Posterior cingulate gyrus (tissue), 11 donors: Measurements from ENCODE around the gene FBXW10B.
A peak's percentile ranks its signal among the peaks of the same experiment; 100 is the strongest.
"Not testable (repeated sequence)": the region's sequence is repeated elsewhere in the genome, so short reads cannot be mapped to it uniquely, and the experiment has no call there.

Experiments
- DNase-seq, 10 donors: peaks; one replicate each; pipeline versions ENCODE4 v3.0.0 to v3.0.0-alpha.2; 2020 to 2021; ENCODE audit warnings: mixed read lengths in 3 of 10
- intact Hi-C: fragments of 100-400 bp; cut with DNase I; formaldehyde crosslinking; loops from one replicate; pipeline ENCODE4 v1.15.1; 2023

The FBXW10B gene

DNA sequence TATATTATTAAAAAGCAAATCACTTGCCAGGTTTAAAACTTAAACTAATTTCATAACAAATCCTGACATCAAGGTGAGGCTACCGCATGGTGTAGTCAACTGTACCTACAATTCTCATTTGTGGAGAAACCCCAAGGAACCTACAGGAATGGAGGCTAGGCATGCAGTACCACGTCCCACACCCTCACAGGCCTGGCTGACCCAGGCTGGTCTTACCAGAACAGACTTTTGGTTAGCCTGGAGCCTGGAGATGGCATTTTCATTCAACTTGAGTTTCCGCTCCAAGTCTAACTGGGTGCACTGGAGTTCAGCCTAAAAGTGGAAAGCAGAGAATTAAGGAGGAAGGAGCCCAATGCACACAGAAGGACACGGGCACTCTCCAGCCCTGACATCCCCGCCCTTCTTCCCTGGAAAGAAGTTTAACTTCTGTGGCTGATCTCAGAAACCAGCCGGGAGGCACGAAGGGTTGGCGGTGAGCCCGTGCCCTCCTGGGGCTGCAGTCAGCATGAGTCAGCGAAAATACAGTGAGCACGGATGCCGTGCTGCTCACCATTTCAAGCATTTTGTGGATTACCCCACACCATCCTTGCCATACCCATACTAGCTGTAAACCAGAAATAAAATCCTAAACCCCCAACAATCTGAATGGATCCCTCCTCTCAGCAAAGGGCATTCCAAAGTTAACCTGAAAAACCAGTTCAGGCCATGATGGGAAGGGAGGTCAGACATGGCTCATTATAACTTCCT lies 23.2 kb upstream of the FBXW10B start:
- DNase-seq, intact Hi-C loops: not testable (repeated sequence)

GRCh38 chr17:15642014-15642413 lies 22.5 kb upstream of the FBXW10B start:
- DNase-seq, intact Hi-C loops: not testable (repeated sequence)

DNA sequence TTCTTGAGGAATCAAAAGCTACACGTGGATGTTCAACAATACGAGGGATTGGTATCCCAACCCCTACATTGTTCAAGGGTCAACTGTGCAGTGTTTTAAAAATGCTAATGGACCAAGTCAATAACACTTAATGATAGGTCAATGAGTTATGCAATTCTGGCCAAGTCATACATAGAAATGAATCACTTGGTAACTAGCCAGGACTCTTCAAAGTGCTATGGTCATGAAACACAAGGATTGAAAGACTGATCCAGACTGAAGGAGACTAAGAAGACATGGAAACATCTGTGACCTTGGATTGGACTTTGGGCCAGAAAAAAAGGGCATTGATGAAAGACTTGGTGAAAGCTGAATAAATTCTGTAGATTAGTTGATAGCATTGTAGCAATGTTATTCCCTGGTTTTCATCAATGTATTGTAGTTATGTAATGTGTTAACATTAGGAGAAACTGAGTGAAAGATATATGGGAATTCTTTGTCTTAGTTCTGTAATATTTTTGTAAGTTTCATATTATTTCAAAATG lies 11.5 kb upstream of the FBXW10B start:
- intact Hi-C loops = not testable (repeated sequence)

DNA sequence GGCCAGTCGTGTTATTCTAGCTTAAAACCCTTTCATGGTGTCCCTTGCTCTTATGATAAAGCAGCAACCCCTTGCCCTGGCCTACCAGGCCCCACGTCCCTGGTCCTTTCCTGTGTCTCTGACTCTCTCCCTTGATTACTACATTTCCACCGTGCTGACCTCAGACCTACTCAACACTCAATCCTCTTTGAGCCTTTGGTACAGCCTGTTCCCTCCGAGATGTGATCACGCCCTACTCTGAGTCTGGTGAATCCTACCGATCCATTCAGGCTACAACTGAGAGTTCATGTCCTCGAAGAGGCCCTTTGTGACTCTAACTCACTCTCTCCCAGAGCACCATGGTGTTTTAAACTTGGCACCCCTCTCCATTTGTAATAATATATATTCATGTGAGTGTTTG lies 10.5 kb upstream of the FBXW10B start:
- intact Hi-C loops, DNase-seq: not testable (repeated sequence)

More for the DNA sequence above, 11.5 kb upstream of the FBXW10B start:
- DNase-seq = not testable (repeated sequence)

DNA sequence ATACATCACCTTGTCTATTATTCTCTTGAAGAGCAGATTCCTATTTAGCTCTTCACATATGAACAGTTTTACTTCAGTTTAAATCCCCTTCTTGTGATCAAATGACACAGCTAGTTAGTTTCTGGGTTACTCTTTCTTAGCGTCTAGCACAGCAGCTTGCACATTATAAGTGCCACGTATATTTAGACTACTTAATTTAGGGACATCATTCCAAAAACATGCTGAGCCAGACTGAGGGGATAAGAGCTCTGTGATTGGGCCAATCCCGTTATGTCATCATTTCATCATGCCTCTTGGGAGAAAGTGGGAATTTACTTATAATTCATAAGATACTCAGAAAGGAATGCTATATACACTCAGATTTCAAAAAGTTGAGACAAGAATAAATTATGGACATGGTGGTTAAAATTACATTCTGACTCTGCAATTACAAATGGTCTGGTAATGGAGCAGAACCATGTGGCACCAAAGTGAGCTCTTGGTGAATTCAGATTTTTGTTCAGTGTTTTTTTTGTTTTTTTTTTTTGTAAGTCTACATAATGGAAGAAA lies 4.2 kb upstream of the FBXW10B start:
- intact Hi-C loops, DNase-seq: not testable (repeated sequence)

DNA sequence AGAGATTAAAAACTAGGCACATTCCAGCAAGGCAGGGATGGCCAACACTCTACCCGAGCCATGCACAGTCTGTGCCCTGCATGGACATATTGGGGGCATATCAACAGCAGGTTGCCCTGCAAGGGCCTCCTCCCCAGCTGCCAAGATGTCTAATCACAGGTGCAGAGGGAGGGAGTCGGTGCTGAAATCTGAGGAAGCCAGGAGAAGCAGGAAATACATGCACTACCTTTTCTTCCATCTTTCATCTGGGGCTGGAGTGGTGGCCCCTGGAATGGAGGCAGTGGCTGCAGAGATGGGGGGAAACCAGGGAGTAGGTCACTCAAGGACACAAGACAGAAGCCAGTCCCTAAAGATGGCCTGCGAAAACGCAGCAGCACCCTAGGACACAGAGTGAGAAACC lies 3.8 kb upstream of the FBXW10B start:
- DNase-seq, intact Hi-C loops: not testable (repeated sequence)

- intact Hi-C loops, DNase-seq: not testable (repeated sequence)
Observed at GRCh38 chr17:15622124-15622523, 2.6 kb upstream of the FBXW10B start.

DNA sequence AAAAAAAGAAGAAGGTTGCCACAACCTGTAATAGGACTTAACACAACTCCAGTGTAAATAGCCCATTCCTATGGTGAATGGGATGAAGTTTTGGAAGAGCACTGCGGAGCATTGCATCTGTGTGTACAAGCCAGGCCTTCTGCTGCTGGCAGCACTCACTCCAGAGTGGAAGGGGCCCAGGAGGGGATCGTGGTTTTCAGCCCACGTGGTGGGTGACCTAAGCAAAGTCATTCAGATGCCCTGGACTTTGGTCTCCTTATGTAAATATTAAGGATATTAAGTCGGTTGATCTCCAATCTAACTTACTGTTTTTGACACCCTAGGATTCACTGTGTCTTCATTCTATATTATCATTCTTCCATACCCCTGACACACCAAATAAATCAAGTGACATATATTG lies 2.7 kb downstream of the FBXW10B start:
- intact Hi-C loops, DNase-seq: not testable (repeated sequence)

DNA sequence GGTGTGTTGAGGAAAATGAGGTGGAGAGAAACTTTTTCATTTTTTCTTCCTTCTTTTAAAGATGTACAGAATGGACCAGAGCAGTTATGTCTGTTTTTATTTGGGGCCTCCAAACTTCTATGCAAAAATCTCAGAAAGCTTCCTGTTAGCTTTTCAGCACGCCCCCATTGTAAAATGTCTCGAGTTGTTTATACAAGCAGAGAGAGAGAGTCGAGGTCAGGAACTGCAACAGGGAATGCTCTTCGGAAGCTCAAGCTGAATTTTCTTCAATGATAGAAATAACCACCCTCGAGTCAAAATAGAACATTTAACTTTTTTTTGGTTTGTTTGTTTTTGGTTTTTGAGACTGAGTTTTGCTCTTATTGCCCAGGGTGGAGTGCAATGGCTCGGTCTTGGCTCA lies 3.7 kb downstream of the FBXW10B start:
- intact Hi-C loops = not testable (repeated sequence)

GRCh38 chr17:15613111-15613510 lies 6.4 kb downstream of the FBXW10B start:
- intact Hi-C loops, DNase-seq: not testable (repeated sequence)

More for the DNA sequence above, 3.7 kb downstream of the FBXW10B start:
- not testable (repeated sequence) for DNase-seq

- intact Hi-C loops, DNase-seq: not testable (repeated sequence)
Observed at GRCh38 chr17:15592960-15593359, 26.5 kb downstream of the FBXW10B start.

DNA sequence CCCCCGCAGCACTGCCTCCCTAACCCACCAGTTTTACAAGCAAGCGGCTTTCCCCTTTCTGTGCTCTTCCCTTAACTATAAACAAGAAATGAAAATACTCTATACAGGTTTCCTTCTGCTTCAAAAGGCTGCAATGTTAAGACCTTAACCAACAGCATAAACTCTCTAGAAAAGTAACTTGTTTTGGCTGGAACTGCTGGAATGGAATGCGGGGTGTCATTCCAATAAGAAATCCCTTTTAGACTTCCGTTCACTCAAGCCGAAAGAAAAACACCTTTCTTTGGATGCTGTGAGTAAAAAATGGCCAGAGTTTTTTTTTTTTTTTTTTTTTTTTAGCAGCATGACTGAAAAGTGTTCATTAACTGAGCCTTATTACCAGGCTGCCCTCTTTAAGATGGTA lies 27.5 kb downstream of the FBXW10B start:
- intact Hi-C loops, DNase-seq: not testable (repeated sequence)

DNA sequence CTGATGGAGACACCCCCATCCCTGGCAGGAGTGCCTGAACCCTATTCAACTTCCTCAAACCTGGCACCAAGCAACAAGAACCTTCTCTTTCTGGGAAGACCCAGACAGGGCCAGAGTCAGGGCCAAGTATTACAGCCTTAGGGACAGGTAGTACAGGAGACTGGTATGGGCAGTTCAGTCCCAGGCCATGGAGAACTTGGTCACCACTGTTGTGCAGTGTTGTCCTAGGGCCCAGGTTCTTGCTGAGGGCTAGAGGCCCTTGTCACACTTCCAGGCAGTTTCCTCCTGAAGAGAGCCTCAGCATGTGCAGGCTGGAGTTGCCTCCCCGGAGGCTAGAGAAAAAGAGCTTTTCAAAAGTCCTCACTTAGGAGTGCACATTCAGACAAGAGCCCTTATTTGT lies 28.7 kb downstream of the FBXW10B start:
- DNase-seq, intact Hi-C loops: not testable (repeated sequence)

GRCh38 chr17:15589544-15590536 lies 29.7 kb downstream of the FBXW10B start:
- intact Hi-C loops, DNase-seq: not testable (repeated sequence)

- peak in 1 of 10 donors; percentile 52 for DNase-seq
- intact Hi-C loops = not testable (repeated sequence)
Observed at GRCh38 chr17:15588017-15588416, 31.5 kb downstream of the FBXW10B start.

DNA sequence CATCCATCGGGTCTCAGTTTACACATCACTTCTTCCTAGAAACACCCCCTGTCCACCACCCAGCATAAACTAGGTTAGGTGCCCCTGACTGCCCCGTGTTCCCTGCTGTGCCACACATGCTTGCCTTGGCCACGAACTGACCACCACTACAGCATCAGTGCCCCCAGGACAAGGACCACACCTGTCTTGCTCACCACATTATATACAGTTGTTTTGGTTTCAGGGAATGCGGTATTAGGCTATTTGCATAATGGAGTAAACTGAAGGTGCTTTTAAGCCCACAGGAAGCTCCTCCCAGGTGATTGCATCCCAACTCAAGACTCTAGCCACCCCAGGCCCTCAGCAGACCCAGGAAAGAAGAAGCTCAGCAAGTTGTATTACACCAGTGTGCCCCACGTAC lies 36.2 kb downstream of the FBXW10B start:
- DNase-seq, intact Hi-C loops: not testable (repeated sequence)

DNA sequence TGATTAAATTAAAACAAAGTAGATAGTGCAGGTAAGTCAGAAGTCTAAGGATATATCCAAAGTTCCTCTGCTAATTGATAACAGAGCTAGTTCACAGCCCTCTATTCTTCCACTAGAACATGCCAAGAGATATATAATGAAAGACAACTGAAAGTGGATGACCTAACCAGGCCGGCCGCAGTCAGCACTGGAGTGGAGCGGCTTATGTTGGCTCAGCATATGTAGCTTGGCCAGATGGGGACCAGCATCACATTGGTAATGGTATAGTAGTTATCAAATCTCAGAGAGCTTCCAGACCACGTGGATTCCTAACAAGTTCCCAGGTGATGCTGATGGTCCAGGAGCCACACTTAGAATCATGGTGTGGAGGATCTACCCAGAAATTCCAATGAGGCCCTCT lies 38.0 kb downstream of the FBXW10B start:
- DNase-seq, intact Hi-C loops: not testable (repeated sequence)

GRCh38 chr17:15576848-15577247 lies 42.7 kb downstream of the FBXW10B start:
- DNase-seq, intact Hi-C loops: not testable (repeated sequence)

- intact Hi-C loops = not testable (repeated sequence)
Observed at GRCh38 chr17:15574660-15575059, 44.8 kb downstream of the FBXW10B start.

DNA sequence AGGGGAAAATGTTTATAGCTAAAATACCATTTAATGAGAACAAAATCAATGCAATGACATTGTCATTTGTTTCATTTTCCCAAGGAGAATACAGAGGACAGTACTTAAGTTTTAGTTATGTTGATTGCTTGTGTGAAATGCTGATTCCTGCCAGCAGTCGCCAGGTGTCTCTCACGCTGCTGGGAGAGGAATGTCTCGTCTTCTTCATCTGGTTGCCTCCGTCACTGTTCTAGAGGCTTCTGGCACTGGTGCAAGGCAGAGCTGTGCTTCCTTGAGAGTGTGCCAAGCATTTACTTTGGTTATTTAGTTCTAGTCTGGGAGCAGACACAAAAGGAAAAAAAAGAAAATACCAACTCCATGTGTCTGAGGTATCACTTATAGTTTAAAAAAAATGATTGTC lies 45.6 kb downstream of the FBXW10B start:
- DNase-seq = not testable (repeated sequence)

More at GRCh38 chr17:15574660-15575059, 44.8 kb downstream of the FBXW10B start:
- DNase-seq = not testable (repeated sequence)

More for the DNA sequence above, 45.6 kb downstream of the FBXW10B start:
- intact Hi-C loops = not testable (repeated sequence)
